NCI-H82 treated with DMSO at 0.1 percent for 48 hours (cell line): ENCODE measurements around the gene SP140L.
"Not testable (repeated sequence)": the region's sequence is repeated elsewhere in the genome, so short reads cannot be mapped to it uniquely, and the experiment has no call there.

Source experiments
- DNase-seq: peaks from one replicate; lab custom pipeline; 2025; ENCODE audit not compliant: unreplicated experiment; lab: John Stamatoyannopoulos, UW

The SP140L gene

DNA sequence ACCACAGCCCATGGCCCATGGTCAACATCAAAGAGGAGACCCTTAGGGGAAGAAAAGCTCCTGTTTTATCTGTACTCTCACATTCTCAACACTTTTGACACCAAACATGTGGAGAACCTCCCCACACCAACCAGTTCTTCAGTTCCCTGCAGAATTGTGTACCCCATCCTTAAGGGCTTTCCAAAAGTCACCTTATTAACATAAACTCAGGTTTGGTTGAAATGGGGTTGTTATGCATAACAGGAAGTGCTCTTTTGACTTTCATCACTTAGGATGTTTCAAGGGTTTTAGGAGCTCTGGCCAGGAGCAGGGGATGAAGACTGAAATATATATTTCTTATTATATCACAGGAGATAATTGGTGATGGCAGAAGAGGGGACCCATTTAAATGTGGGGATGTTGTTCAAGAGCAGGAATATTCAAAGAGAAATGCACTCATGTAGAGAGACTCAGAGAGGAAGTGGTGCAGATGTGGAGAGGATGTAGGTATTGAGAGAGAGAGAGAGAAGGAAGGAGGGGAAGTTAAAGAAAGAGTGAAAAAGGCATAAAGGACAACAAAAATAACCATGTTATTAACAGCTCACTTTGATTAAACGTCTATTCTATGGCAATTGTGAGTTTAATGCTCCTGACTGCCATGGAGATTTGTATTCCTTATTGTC is 35.2 kb downstream of the SP140L start:
- no peak for DNase-seq

DNA sequence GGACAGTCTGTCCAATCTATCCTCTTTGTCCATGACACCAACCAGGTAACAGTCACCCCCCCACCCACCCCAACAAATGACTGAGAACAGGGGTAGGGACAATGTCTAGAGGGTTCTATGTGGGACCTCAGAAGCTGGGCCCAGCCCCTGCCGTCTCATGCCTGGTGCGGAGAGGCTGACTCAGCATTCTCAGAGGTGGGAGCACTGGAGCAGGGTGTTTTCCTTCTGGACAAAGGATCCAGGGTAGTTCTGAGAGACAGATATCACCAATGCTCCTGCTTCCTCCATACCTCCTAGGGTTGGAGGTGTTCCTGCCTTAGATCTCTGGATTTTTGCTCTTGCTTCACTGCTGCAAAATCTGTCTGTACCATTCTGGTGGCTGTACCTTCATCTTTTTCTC is 55.1 kb downstream of the SP140L start:
- DNase-seq, result no peak

GRCh38 chr2:230383453-230383852 is 56.5 kb downstream of the SP140L start:
- no peak for DNase-seq

DNA sequence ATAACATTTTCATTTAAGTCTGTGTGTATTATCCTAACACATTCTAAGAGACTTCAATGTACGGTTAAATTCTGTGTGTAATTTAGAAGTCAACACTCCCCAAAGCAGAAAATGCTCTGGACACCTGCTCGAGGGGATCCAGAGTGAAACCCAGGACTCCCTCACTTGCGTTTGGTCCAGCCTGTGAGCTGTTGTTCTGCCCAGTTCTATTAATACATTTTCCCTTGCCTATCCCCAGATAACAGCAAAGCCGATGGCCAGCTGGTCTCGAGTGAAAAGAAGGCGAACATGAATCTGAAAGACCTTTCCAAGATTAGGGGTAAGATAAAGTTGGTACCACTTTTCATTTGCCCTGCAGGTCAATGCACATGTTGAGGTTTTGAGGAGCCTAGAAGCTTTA is 58.0 kb downstream of the SP140L start:
- no peak for DNase-seq

- no peak for DNase-seq
These were observed 67.3 kb downstream of the SP140L start for GRCh38 chr2:230394301-230394700.

GRCh38 chr2:230398698-230399097 is 71.7 kb downstream of the SP140L start:
- DNase-seq, result not testable (repeated sequence)

DNA sequence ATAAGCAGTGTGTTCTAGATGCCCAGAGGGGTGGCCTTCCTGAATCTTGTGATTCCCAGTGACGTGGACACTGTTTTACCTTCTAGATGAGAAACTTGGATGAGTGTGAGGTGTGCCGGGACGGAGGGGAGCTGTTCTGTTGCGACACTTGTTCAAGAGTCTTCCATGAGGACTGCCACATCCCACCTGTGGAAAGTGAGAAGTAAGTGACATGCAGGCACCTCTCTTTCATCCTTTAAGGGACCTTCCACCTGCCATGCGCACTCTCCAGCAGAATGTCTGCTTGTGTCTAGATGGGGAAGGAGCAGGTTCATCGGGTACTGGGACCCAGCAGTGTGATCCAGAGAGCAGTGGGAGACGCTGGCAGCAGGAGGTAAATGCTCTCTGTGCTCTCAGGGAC is 73.0 kb downstream of the SP140L start:
- DNase-seq, result no peak

DNA sequence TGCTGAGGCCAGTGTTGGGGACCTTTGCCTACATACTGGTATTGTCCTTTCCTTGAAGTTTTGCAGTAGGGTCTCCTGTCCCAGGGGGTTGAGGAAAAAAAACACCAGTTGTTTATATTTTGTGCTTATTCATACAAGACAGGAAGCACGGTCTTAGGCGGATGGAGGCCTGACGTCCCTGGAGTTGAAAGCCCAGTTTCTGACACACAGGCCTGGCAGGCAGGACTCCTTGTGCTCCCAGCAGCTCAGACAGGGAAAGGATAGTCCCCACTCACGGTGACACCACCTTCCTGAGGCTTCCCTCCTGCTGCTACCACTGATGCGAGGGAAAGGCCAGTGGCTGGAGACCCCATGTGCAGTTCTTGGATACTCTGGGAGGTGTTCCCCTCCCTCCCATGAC is 73.5 kb downstream of the SP140L start:
- DNase-seq, result no peak

- not testable (repeated sequence) for DNase-seq
These were observed 74.0 kb downstream of the SP140L start for GRCh38 chr2:230401026-230401425.

- no peak for DNase-seq
These were observed 76.8 kb downstream of the SP140L start for GRCh38 chr2:230403746-230404145.

DNA sequence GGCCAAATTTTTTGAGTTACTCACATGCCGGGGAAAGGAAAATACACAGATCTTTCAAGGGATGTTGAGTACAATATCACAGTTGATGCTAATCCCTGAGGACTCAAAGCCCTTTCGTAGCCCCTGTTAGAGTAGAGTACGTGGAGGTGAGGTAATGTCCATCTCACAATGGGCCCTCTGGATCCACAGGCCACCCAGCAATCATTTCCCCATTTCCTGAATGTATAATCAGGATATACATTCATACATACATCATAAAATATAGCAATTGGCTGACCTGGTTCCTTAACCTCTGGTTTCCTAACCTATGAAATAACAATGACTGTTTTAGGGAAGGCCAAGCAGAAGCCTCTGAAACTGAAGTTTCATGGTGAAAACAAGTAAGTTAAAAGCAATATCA is 78.8 kb downstream of the SP140L start:
- DNase-seq, result no peak

DNA sequence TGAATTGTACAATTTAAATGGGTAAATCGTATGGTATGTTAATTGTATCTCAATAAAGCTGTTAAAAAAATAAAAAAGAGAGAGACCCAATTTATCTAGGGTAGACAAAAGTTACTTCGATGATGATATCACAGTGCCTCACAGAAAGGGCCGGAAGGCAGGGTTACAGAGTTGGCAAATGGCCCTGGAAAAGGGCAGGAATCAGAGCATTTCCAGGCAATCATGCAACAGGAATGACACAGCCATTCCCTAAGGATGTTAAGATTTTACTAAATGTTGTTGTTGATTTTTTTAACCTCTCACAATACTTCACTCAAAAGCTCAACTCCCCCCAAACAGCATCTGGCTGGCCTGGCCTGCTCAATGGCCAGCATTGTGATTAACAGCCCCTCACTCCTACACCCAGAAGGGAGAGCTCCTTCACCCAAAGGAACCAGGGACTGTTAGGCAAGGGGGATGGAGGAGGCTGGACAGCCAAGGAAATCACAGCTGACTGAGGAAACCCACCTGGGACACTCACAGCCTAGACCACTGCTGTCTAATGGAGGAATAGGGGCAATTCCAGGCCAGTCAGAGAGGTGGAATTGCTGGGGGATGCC is 81.3 kb downstream of the SP140L start:
- DNase-seq, result no peak

DNA sequence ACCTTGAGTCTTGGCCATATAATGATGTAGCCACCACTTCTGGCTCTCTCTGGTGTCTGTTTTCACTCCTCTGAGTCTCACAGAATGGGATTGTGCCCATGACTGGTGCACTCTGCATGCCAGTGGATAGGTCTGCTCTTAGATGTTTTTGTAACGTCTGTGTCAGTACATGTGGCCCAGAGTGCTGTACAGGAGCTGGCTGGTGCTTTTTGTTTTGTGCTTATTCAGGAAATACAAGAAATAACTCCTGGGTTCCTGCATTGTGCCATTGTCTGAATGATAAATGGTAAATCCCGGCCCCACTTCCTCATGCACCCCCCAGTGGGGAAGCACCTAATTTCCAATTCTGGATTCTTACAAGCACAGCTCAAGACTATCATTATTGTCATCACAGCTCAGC is 82.3 kb downstream of the SP140L start:
- DNase-seq, result not testable (repeated sequence)

- DNase-seq, result no peak
These were observed 83.3 kb downstream of the SP140L start for GRCh38 chr2:230410263-230410662.

GRCh38 chr2:230410861-230411569 is 84.0 kb downstream of the SP140L start:
- no peak for DNase-seq

DNA sequence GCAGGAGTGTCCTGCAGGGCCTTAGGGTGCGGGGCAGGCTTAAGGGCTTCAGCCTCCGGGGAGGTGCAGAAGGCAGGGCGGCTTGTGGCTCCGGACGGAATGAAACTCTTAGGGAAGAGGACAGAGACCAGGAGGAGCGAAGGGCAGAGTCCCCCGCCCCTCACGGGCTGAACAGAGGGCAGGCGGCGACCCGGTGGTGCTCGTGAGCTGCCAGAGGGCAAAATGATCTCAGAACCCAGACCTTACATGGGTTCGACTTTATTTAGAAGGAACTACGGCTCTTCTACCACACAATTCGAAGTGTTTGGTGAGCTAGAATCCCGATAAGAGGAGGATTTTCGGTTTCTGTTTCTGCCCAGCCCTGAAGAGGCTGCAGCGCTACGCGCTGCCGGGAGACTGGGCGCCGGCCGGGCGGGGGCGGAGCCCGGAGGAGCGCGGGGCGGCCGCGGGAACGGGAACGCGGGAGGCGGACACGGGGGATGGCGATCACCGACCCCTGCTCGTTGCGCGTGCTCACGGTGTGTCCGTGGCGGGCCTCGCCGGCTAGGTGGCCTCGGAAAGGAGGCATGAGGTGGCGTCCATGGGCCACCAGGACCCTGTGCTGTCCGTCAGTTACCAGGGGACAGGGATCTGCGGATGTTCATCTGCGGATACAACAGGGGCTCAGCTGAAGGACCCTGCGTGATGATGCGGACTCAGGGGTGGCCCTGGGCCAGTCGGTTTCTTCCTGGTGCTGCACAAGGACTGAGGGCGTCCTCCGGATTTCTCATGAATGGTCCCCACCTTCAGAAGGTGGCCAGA is 84.8 kb downstream of the SP140L start:
- no peak for DNase-seq

DNA sequence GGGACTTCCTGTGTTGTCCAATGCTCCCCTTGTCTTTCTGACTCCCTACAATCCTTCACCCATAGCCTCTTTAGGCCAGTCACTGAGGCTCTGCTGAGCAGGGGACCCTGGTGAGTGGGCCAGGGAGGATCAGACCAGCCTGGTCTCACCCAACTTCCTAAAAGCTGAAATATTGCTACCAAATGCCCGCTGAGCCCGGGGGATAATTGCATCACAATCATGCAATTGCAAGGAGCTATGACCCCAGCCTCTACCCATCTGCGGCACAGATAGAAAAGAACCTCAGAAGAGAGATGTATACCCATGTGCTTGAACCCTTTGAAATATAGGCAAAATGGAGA is 85.3 kb downstream of the SP140L start:
- DNase-seq, result no peak

DNA sequence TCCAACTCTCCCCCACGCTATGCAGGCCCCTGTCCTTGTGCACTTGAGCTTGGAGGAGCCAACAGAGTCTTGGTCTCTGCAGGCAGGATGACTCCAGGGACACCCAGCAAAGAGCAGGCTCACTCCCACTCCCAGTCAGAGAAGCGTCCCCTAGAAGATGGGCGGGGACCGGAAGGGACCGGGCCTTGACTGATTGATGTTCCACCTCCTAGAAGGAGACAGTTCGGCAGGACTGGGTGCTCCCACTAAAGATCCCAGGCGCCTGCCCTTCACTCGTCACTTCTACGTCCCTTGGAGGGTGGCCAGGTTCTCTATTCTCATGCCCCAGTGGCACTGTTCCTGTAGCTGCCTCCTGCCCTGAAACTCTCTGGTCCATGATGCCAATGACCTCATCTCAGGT is 85.9 kb downstream of the SP140L start:
- no peak for DNase-seq

DNA sequence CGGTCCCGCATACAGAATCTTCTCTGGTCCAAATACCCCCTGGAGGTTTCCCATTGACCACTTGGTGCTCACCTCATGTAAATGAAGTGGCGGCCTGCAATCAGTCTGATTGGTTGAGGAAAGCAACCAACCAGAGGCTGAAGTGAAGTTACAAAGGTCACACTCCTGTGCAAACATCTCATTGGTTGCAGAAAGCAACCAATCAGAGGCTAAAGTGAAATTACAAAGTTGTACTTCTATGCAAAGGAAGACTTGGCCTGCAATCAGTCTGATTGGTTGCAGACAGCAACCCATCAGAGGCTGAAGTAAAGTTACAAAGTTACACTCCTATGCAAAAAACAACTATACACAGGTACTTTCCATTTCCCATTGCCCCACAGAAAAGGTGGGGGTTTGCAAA is 86.5 kb downstream of the SP140L start:
- no peak for DNase-seq

- no peak for DNase-seq
These were observed 87.3 kb downstream of the SP140L start for GRCh38 chr2:230414302-230414701.

DNA sequence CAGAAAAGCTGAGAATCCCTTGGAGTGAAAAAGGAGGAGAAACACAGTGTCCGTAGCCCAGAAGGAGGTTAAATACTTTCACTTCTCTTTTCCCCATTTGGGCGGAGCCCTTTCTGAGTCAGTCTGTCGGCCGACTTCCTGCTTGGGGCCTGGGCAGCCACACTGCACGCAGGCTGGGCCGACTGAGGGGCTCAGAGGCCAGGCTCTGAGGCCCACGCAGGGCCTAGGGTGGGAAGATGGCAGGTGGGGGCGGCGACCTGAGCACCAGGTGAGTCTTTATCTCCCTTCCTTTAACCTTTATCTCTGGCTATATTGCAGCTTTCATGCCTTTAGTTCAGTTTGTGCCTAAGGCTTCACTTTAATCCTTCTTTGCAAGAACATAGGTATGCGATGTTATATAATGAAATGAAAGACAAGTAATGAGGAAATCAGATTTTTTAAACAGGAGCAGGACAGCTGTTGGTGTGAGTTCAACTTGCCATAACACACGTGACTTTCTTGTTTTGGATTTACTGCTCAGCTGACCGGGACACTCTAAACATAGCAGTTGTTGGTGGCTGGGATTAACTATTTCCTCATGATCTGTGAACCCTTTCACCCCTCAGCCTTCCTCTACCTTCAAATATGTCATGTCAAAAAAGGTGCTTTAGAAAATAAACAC is 89.2 kb downstream of the SP140L start, which contains the start of gene SP100:
SP100 (plus strand) TSS at position 141 of the 661 bp plus-strand sequence; CDS start at position 237, 96 bp downstream.
- DNase-seq, result no peak
